ENCODE measurements around the gene C19orf38. TPM values are rescaled to one million over a fixed set of nuclear protein-coding genes. Genes with fewer than 3 reads are reported as not detected.

C19orf38 gene
- total and polyA plus RNA-seq, 2 of the 4 experiments (the other 2 are of a cell fraction) = 0.18 to 0.19 TPM

GRCh38 chr19:10842788-10843187, 5.4 kb upstream of the C19orf38 start:
- intact Hi-C loops (cut with micrococcal nuclease) (no loop called here), dilution Hi-C loops (cut with HindIII; ENCODE audit: low sequenced_read_pairs, unreplicated experiment) (no loop called here), in situ Hi-C loops (cut with MboI; ENCODE audit: low sequenced_read_pairs) (no loop called here)
- CTCF ChIA-PET = no interaction called here
- Histone ChIP-seq H3K23ac (ENCODE audit: low read depth, low read length) (no peak overlapping the region), H3K4me3 (ENCODE audit: insufficient read depth, low read depth, low read length) (no peak overlapping the region), H3K36me3 (ENCODE audit: control insufficient read depth, insufficient read depth, low read length) (no peaks in the 10 kb centered on the region), H2BK15ac (ENCODE audit: low read depth, low read length) (no peak overlapping the region), H3K4me2 (ENCODE audit: low read depth, low read length) (no peak overlapping the region), H2AK9ac (replicated peaks; ENCODE audit: low read depth, low read length, poor library complexity) (no peak overlapping the region), H3K27ac (ENCODE audit: insufficient read depth, low read length) (no peak overlapping the region), H4K8ac (ENCODE audit: low read depth in 2 of 2, low read length in 2 of 2) (no peak overlapping the region), H3K4ac (ENCODE audit: low read depth, low read length) (no peak overlapping the region), H4K91ac (ENCODE audit: insufficient read depth, low read depth, low read length) (no peak overlapping the region), H3K56ac (ENCODE audit: extremely low read depth, insufficient read depth, low read length) (no peak overlapping the region), H3K9me1 (ENCODE audit: insufficient read depth, low read length) (no peaks in the 10 kb centered on the region), H2BK120ac (ENCODE audit: low read depth, low read length) (no peak overlapping the region), H2AFZ (replicated peaks; ENCODE audit: low read length, poor library complexity) (no peak overlapping the region), H3K4me1 (ENCODE audit: control insufficient read depth, insufficient read depth, low read length) (no peaks in the 10 kb centered on the region), H2BK5ac (ENCODE audit: low read depth, low read length, poor library complexity, severe bottlenecking) (no peak overlapping the region), H4K5ac (ENCODE audit: low read depth, low read length) (no peak overlapping the region), H3K9ac (ENCODE audit: low read depth, low read length) (no peak overlapping the region), H3K18ac (ENCODE audit: low read depth, low read length) (no peak overlapping the region), H3K9me3 (ENCODE audit: control insufficient read depth, insufficient read depth, low read length) (peaks cover 3% of the 10 kb centered on the region), H3K79me1 (ENCODE audit: low read depth in 1 of 2, low read length in 2 of 2) (no peaks in the 10 kb centered on the region), H2AK5ac (ENCODE audit: low read depth, low read length) (no peak overlapping the region), H3K14ac (replicated peaks; ENCODE audit: low read depth, low read length) (no peak overlapping the region), H4K20me1 (ENCODE audit: insufficient read depth, low read length) (no peaks in the 10 kb centered on the region), H2BK20ac (ENCODE audit: low read depth, low read length) (no peak overlapping the region), H3K27me3 (ENCODE audit: control insufficient read depth, insufficient read depth, low read length) (peaks cover 1% of the 10 kb centered on the region; the same call in 1 of the 2 replicates)
- no TSS peak for BruUV-seq (replicated peaks)
- ATAC-seq (ENCODE audit: low read depth) (no peak), DNase-seq (no peak)
- POLR2A ChIA-PET (ENCODE audit: unreplicated experiment) = no interaction called here
- no peak for TF ChIP-seq RFX5 (IDR thresholded peaks at IDR 0.05; ENCODE audit: low read depth, low read length)
- TF ChIP-seq MAZ (IDR thresholded peaks at IDR 0.05; ENCODE audit: borderline replicate concordance, low read depth, low read length) = no peak
- TF ChIP-seq CHD1 (IDR thresholded peaks at IDR 0.05; ENCODE audit: low read depth, low read length) = no peak
- TF ChIP-seq RAD21 (IDR thresholded peaks at IDR 0.05; ENCODE audit: low read length) = no peak
- TF ChIP-seq POLR2A (IDR thresholded peaks at IDR 0.05; ENCODE audit: low read depth, low read length) = no peak
- no peak for TF ChIP-seq NFE2L2 (IDR thresholded peaks at IDR 0.05; ENCODE audit: low read depth, low read length)
- WGBS, 2 experiments (ENCODE audit: extremely low coverage in 2 of 2, insufficient read length in 1 of 2) = 67% methylated on average over 1 of the region's 7 CpGs; no CpG with 5 or more reads in 1 of the 2 experiments

Data from IMR-90 (cell line).